HCT116 (cell line): ENCODE results near the gene TBCD. TPM values are rescaled to one million over a fixed set of nuclear protein-coding genes. Genes with fewer than 3 reads are reported as not detected.

ENCODE experiments used
- ATAC-seq: fragments of 200-7000 bp; cut with Tn5 transposase; 2 replicates; pipeline ENCODE4 v1.9.1; 2020; ENCODE audit warnings: mild to moderate bottlenecking, moderate library complexity
- BruUV-seq: library from RNA; stranded (reverse); fragments of 400-500 nt; replicated peaks from 2 replicates; lab custom pipeline; 2021; lab: Mats Ljungman, UMichigan
- CTCF ChIA-PET: fragments of 300-600 bp; sonication (Branson Sonifier 250); formaldehyde crosslinking; loops from one replicate; lab custom pipeline; 2021; ENCODE audit warnings: antibody characterized with exemption; lab: Charles Lee
- POLR2A ChIA-PET: fragments of 300-600, 350-600 bp; sonication (Branson Sonifier 250); formaldehyde crosslinking; loops from one replicate; lab custom pipeline; 2021; ENCODE audit warnings: antibody characterized with exemption; lab: Charles Lee
- RAD21 ChIA-PET, 2 experiments: fragments of 300-600 bp; sonication (Branson Sonifier 250); formaldehyde crosslinking; loops; one replicate each; lab custom pipeline; 2023; ENCODE audit warnings: low total read pairs in 2 of 2; ENCODE audit not compliant: uncharacterized antibody in 2 of 2, unreplicated experiment in 2 of 2, low non-redundant PET in 1 of 2; lab: Charles Lee
- DNase-seq: peaks from one replicate; pipeline ENCODE4 v3.0.0-alpha.2; 2010; ENCODE audit warnings: low read depth, low spot score
- H2AFZ ChIP-seq: fragments of 200-600 bp; shearing (Covaris generic), sonication (generic); 2 replicates; pipeline ENCODE4 v1.6.1; 2017; ENCODE audit warnings: low read depth, mixed run types, mixed read lengths, antibody characterized with exemption, low read length; ENCODE audit not compliant: poor library complexity, severe bottlenecking
- H3K27ac ChIP-seq: 2 replicates; pipeline ENCODE4 v1.5.1; 2012; ENCODE audit warnings: low read depth, low read length
- H3K27me3 ChIP-seq: fragments of 200-600 bp; sonication (generic); 2 replicates; pipeline ENCODE4 v1.6.1; 2016; ENCODE audit warnings: mixed run types, low read length, mixed read lengths; ENCODE audit not compliant: insufficient read depth
- H3K36me3 ChIP-seq, 2 experiments: fragments of 200-500 bp in 1 of 2; fragments of 200-600 bp in 1 of 2; sonication (Bioruptor generic) in 1 of 2; sonication (generic) in 1 of 2; 2 replicates each; pipeline versions ENCODE4 v1.5.1 to v1.6.1; 2014 to 2016; ENCODE audit warnings: low read length in 2 of 2, inconsistent platforms in 1 of 2, mixed read lengths in 1 of 2, mixed run types in 1 of 2; ENCODE audit not compliant: insufficient read depth in 2 of 2, control insufficient read depth in 1 of 2
- H3K4me1 ChIP-seq, 2 experiments: fragments of 200-600 bp in 1 of 2; sonication (generic) in 1 of 2; 2 replicates each; pipeline versions ENCODE4 v1.5.1 to v1.6.1; 2012 to 2017; ENCODE audit warnings: low read length in 2 of 2, inconsistent platforms in 1 of 2, mild to moderate bottlenecking in 1 of 2, mixed read lengths in 1 of 2, mixed run types in 1 of 2, moderate library complexity in 1 of 2; ENCODE audit not compliant: insufficient read depth in 2 of 2, control insufficient read depth in 1 of 2
- H3K4me2 ChIP-seq: fragments of 200-600 bp; sonication (generic); 2 replicates; pipeline ENCODE4 v1.6.1; 2017; ENCODE audit warnings: mixed run types, low read length, mixed read lengths
- H3K4me3 ChIP-seq, 2 experiments: fragments of 200-600 bp in 1 of 2; sonication (generic) in 1 of 2; replicated peaks in 1 of 2; 2 replicates each; pipeline ENCODE4 v1.5.1; 2011 to 2016; ENCODE audit warnings: low read length in 2 of 2, control low read depth in 1 of 2, low read depth in 1 of 2, mild to moderate bottlenecking in 1 of 2, mixed read lengths in 1 of 2, mixed run types in 1 of 2
- H3K79me2 ChIP-seq: fragments of 200-600 bp; sonication (generic); 2 replicates; pipeline ENCODE4 v1.6.1; 2017; ENCODE audit warnings: mild to moderate bottlenecking, mixed run types, low read length, moderate library complexity, mixed read lengths; ENCODE audit not compliant: insufficient read depth
- H3K9ac ChIP-seq: fragments of 200-600 bp; sonication (generic); 2 replicates; pipeline ENCODE4 v1.6.1; 2016; ENCODE audit warnings: low read length, mixed read lengths
- H3K9me2 ChIP-seq: fragments of 200-600 bp; sonication (generic), shearing (Covaris generic); 2 replicates; pipeline ENCODE4 v1.6.1; 2017; ENCODE audit warnings: mixed run types, mild to moderate bottlenecking, moderate library complexity; ENCODE audit not compliant: insufficient read depth
- H3K9me3 ChIP-seq, 2 experiments: fragments of 200-500 bp in 1 of 2; fragments of 200-600 bp in 1 of 2; sonication (Bioruptor generic) in 1 of 2; sonication (generic) in 1 of 2; 2 replicates each; pipeline ENCODE4 v1.6.1; 2014 to 2017; ENCODE audit warnings: low read length in 2 of 2, mixed read lengths in 2 of 2, inconsistent platforms in 1 of 2, low read depth in 1 of 2, mild to moderate bottlenecking in 1 of 2, mixed run types in 1 of 2, moderate library complexity in 1 of 2; ENCODE audit not compliant: control insufficient read depth in 1 of 2, insufficient read depth in 1 of 2
- H4K20me1 ChIP-seq: fragments of 200-600 bp; sonication (generic), shearing (Covaris generic); 2 replicates; pipeline ENCODE4 v1.6.1; 2017; ENCODE audit warnings: mixed run types, mild to moderate bottlenecking, moderate library complexity; ENCODE audit not compliant: insufficient read depth
- EGR1 ChIP-seq: IDR thresholded peaks from 2 replicates; pipeline ENCODE4 v1.6.1; 2012; ENCODE audit warnings: low read depth
- ELF1 ChIP-seq: IDR thresholded peaks from 2 replicates; pipeline ENCODE4 v1.6.1; 2012; ENCODE audit warnings: low read depth, borderline replicate concordance
- EZH2phosphoT487 ChIP-seq: fragments of 200-600 bp; IDR thresholded peaks from 2 replicates; pipeline ENCODE4 v1.6.1; 2018; ENCODE audit warnings: antibody characterized with exemption, borderline replicate concordance
- FOSL1 ChIP-seq: IDR thresholded peaks from 2 replicates; pipeline ENCODE4 v1.6.1; 2012; ENCODE audit warnings: low read depth
- POLR2A ChIP-seq: IDR thresholded peaks from 2 replicates; pipeline ENCODE4 v1.7.0; 2011; ENCODE audit warnings: borderline replicate concordance; ENCODE audit not compliant: insufficient read depth, insufficient read length; ENCODE audit errors: extremely low read depth
- RAD21 ChIP-seq: IDR thresholded peaks from 2 replicates; pipeline ENCODE4 v1.6.1; 2012; ENCODE audit warnings: low read depth, mild to moderate bottlenecking
- SRF ChIP-seq: IDR thresholded peaks from 2 replicates; pipeline ENCODE4 v1.6.1; 2012; ENCODE audit warnings: low read depth
- TCF7L2 ChIP-seq: IDR thresholded peaks from 2 replicates; pipeline ENCODE4 v1.7.0; 2011; ENCODE audit warnings: borderline replicate concordance, inconsistent platforms; ENCODE audit not compliant: insufficient read depth, insufficient read length; ENCODE audit errors: extremely low read depth
- ZBTB33 ChIP-seq: IDR thresholded peaks from 2 replicates; pipeline ENCODE4 v1.6.1; 2011; ENCODE audit warnings: mild to moderate bottlenecking, low read length, moderate library complexity; ENCODE audit not compliant: insufficient replicate concordance; ENCODE audit errors: extremely low read depth
- ZNF274 ChIP-seq: fragments of 200-500 bp; sonication (Bioruptor generic); IDR thresholded peaks from 2 replicates; pipeline ENCODE4 v1.6.1; 2014; ENCODE audit warnings: mild to moderate bottlenecking, low read depth, low read length, inconsistent platforms
- intact Hi-C: fragments of 100-400 bp; cut with micrococcal nuclease; formaldehyde crosslinking; loops from 2 replicates; pipeline ENCODE4 v1.10.0; 2022
- total RNA-seq: library from RNA; stranded (reverse); gene quantifications from one replicate; pipeline ENCODE4 v1.2.1, GENCODE V29; 2021; ENCODE audit not compliant: unreplicated experiment
- TF ChIP-seq, protein P1 (sequence below): IDR thresholded peaks from 2 replicates; pipeline ENCODE4 v1.6.1; 2012

TBCD gene
- total RNA-seq, 1 experiment from 2014 or later = 152 TPM

DNA sequence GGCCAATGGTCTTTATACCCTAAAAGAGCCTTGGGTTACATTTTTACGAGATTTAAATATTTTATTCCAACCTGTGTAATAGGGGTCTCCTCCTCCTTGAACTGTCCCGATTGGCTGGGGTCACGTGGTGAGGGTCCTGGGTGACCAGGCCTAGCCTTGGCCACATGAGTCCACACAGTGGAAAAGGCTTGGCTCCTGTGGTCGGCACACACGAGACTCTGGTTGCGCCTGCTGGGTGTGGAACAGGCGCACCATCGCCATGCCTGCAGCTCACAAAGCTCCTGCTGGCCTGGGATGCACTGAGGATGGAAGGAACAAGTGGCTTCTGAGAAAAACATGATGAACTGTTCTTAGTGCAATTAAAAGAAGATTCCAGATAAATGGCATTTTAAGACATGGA, 191.9 kb downstream of the TBCD start:
- intact Hi-C loops = no loop called here
- Histone ChIP-seq H3K4me3 (no peak overlapping the region), H3K27ac (no peak overlapping the region), H3K36me3 (peaks cover 9 to 55% of the 10 kb centered on the region in 2 experiments), H3K9me2 (no peaks in the 10 kb centered on the region), H3K4me1 (no peaks in the 10 kb centered on the region), H3K27me3 (no peaks in the 10 kb centered on the region), H3K9me3 (peaks cover 23 to 24% of the 10 kb centered on the region in 2 experiments; a peak in 3 of 4 replicates), H3K79me2 (no peaks in the 10 kb centered on the region), H2AFZ (no peak overlapping the region), H4K20me1 (no peaks in the 10 kb centered on the region), H3K9ac (no peak overlapping the region), H3K4me2 (no peak overlapping the region)
- TF ChIP-seq FOSL1 (no peak), SRF (no peak), RAD21 (no peak), EGR1 (no peak), ELF1 (no peak)
- TF ChIP-seq, protein P1, sequence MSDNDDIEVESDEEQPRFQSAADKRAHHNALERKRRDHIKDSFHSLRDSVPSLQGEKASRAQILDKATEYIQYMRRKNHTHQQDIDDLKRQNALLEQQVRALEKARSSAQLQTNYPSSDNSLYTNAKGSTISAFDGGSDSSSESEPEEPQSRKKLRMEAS = no peak
- ATAC-seq = no peak
- no peak for DNase-seq
- POLR2A ChIA-PET = no interaction called here
- RAD21 ChIA-PET = no interaction called here
- CTCF ChIA-PET = no interaction called here
- BruUV-seq = no TSS peak

- Histone ChIP-seq H2AFZ (no peak overlapping the region), H4K20me1 (no peaks in the 10 kb centered on the region), H3K79me2 (no peaks in the 10 kb centered on the region), H3K4me3 (no peak overlapping the region), H3K9me3 (peaks cover 23 to 24% of the 10 kb centered on the region in 2 experiments; a peak in 3 of 4 replicates), H3K9ac (no peak overlapping the region), H3K4me1 (no peaks in the 10 kb centered on the region), H3K9me2 (no peaks in the 10 kb centered on the region), H3K4me2 (no peak overlapping the region), H3K27me3 (no peaks in the 10 kb centered on the region), H3K36me3 (peaks cover 8 to 51% of the 10 kb centered on the region in 2 experiments), H3K27ac (no peak overlapping the region)
- no TSS peak for BruUV-seq
- TF ChIP-seq FOSL1 (no peak), POLR2A (no peak), SRF (no peak), EZH2phosphoT487 (no peak), TCF7L2 (no peak), ZBTB33 (no peak), ZNF274 (no peak)
- TF ChIP-seq, protein P1 = no peak; the same call in 1 of the 2 replicates
- intact Hi-C loops = no loop called here
- RAD21 ChIA-PET = no interaction called here
- DNase-seq = no peak
- no peak for ATAC-seq
- CTCF ChIA-PET = no interaction called here
- POLR2A ChIA-PET = no interaction called here
These were observed 193.1 kb downstream of the TBCD start for GRCh38 chr17:82944990-82945389.
